Limb (tissue), 2 donors: ENCODE data around the gene SLC66A2.

ENCODE experiments used
- DNase-seq, 2 donors: peaks; one replicate each; pipeline ENCODE4 v3.0.0-alpha.2; 2016; ENCODE audit errors: extremely low spot score in 2 of 2

The SLC66A2 gene

DNA sequence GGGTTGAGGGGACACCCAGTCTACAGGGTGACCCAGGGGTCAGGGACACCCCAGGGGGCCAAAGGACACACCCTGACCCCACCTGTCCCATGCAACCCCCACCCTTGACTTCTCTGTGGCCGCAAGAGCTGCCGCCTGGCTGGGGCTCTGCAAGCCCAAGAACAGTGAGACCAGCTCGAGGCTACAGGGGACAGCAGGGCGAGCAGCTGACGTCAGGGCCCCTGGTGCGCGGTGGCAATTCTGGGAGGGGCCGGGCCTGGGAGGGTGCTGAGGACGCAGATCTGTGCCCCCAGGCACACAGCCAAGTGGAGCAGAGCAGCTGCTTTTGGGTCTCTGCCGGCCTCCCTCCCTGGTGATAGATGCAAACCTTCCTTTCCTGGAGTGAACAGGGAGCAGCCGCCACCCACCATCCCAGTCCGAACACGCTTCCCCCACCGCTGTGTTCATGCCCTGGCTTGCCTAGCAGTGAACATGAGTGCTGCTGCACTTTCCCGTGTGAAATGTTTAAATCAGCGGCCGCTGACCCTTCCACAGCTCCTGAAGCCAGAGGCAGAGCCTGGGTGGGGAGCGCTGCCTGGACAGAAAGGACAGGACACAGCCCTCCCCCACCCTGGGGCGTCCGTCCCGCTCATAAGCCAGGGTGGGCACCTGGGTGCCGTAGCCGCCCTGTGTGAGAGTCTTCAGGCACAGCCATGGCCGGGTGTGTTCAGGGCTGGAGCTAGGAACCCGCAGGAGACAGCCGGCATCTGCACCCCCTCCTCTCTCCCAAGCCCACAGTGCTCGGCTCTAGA, 46.9 kb downstream of the SLC66A2 start:
- peak in 1 of 2 donors; percentile 48 for DNase-seq

DNA sequence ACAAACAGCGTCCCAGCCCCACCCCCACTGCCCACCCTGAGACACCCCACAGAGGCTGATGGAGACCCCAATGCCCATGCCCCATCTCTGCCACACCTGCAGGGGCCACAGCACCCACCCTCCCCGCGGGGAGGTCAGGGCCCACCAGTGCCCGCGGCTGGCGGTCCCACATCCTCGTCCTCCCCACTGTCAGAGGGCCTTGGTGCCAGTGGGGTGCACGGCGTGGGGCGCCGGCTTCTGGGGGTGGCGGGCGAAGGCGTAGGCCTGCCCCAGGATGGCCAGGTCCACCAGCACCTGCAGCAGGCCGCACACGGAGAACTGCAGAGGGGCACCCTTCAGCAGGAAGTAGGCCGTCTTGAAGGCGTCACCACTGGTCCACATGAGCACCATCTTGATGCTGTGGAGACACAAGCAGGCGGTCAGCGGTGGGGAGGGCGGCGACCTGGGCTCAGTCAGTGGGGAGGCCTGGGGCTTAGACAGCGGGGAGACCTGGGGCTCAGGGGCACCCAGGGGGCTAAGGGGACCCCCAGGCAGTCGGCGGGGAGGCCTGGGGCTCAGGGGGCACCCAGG, 47.6 kb downstream of the SLC66A2 start:
- no peak for DNase-seq

DNA sequence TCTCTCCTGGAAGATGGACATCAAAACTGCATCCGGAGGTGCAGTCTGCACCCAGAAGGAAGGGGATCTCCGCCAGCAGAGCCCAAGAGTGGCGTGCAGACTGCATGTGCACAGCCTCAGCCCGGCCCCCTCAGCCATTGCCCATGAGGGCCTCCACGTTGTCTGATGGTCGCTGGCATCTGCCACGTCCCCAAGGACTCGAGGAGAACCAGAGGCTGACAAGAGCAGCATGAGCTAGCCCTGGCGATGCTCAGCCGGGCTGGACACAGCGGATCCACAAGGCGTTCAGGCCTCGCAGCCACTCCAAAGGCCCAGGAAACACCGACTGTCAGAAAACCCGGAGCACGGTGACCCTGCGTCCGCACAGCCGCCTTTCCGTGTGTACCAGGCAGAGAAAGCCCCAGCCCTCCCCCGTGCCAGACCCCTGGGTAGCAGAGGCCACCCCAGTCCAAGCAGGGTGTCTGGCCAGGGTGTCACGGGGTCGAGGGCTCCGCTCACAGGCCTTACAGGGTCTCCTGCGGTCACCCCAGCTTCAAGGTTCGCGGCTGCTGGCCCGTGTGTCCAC, 48.3 kb downstream of the SLC66A2 start:
- no peak for DNase-seq

DNA sequence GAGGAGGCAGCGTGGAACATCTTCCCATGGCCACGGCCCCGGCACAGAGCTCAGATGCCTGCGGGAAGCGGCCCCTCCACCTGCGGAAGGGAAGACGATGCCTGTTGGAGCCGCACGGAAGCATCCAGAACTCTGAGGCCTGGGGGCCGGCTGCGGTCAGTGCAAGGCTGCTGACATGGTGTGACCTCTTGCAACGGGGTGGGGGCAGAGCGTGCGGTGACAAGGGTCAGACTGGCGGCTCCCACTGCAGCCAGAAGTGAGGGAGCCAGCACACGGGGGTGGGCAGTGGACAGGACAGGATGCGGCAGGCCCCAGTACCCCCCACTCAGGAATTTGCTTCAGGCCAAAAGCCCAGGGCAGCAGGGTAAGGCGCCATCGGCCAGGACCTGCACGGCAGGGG, 48.8 kb downstream of the SLC66A2 start:
- no peak for DNase-seq

GRCh38 chr18:79902075-79902474, 49.4 kb downstream of the SLC66A2 start:
- DNase-seq, result no peak

DNA sequence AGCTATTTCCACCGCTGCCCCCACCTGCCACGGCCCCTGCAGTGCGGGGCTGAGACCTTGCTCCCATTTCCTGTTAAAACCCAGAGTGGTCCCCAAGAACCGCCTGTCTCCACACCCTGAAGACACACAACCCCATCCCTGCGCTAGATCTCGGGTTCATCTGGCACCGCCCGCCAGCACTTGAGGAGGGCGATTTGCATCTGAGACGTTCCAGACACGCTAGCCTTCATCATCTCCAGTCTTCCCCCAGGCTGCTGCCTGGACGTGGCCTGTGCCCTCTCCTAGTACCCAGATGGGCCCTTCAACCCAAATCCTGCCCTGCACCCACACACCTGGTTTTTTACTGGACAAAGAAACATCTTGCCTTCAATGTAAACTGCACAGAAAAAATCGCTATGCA, 49.8 kb downstream of the SLC66A2 start:
- DNase-seq, result no peak

- peak in 1 of 2 donors; percentile 22 for DNase-seq
These were observed 50.6 kb downstream of the SLC66A2 start for GRCh38 chr18:79900610-79901570.

- peak in 1 of 2 donors; percentile 23 for DNase-seq
These were observed 51.6 kb downstream of the SLC66A2 start for GRCh38 chr18:79899609-79900445.

DNA sequence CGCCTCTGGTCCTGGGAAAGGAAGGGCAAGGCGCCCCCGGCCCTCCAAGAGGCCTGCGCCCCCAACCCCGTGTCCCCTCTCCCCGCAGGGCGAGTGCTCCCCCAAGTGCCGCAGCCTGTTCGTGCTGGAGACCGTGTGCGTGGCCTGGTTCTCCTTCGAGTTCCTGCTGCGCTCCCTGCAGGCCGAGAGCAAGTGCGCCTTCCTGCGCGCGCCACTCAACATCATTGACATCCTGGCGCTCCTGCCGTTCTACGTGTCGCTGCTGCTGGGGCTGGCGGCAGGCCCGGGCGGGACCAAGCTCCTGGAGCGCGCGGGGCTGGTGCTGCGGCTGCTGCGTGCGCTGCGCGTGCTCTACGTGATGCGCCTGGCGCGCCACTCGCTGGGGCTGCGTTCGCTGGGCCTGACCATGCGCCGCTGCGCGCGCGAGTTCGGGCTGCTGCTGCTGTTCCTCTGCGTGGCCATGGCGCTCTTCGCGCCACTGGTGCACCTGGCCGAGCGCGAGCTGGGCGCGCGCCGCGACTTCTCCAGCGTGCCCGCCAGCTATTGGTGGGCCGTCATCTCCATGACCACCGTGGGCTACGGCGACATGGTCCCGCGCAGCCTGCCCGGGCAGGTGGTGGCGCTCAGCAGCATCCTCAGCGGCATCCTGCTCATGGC, 52.4 kb downstream of the SLC66A2 start:
- DNase-seq, result peak in 1 of 2 donors; percentile 18

DNA sequence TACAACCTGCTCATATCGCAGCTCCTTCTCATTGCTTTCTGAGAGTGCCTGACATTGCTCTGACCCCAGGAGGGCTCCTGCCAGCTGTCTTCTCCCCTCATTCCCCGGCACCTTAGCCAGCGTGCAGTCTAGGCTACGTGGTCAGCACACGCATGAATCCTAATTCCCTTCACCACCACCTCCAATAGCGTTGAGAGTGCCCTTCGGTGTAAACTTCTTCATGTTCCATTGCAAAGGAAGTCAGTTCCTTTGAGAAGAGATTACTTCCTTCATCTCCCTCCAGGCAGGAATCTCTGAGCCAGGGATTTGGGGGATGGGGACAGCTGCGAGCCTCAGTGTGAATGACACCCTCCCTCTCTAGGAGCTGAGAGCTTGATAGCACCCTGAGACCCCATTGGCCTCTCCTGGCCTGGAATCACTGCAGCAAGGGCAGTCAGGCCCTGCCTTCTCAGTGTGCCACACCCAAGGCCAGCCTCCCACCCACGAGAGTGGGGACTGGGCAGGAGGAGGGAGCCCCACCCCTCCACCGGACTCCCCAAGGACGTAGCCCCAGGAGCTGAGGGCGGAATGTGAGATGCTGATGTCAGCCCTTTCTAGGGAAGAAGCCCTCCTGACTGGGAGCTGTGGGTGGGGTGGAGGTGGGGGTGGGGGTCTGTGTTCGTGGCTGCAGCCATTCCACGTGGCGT, 53.4 kb downstream of the SLC66A2 start:
- peak in 1 of 2 donors; percentile 15 for DNase-seq

DNA sequence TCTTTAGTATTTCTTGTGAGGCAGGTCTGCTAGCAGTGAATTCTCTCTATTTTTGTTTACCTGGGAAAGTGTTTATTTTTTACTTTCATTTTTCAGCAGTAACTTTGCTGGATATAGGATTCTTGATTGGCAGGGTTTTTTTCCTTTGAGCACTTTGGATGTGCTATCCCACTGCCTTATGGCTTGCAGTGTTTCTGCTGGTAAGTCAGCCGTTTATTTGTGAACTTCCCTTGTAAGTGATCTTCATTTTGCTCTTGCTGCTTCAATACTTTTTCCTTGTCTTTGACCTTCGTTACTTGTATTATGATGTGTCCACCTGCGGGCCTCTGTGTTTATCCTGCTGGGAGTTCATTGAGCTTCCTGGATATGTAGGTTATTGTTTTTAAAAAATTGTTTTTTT, 54.7 kb downstream of the SLC66A2 start:
- no peak for DNase-seq

- no peak for DNase-seq
These were observed 60.8 kb downstream of the SLC66A2 start for GRCh38 chr18:79890674-79891073.

DNA sequence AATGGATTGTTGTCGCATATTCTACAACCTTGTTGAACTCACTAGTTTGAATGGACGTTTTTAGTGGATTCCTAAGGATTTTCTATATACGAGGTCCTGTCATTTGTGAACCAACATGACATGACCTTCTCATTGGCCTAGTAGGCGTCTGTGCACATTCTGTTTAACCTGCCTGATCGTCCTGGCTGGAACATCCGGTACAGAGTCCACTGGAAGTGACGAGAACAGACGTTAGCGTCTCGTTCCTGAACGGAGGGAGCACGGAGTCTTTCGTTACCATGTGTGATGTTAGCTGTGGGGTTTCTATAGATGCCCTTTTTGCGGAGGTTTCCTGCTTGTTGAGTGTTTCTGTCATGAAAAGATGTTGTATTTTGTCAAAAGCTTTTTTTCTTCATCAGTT, 61.9 kb downstream of the SLC66A2 start:
- no peak for DNase-seq

DNA sequence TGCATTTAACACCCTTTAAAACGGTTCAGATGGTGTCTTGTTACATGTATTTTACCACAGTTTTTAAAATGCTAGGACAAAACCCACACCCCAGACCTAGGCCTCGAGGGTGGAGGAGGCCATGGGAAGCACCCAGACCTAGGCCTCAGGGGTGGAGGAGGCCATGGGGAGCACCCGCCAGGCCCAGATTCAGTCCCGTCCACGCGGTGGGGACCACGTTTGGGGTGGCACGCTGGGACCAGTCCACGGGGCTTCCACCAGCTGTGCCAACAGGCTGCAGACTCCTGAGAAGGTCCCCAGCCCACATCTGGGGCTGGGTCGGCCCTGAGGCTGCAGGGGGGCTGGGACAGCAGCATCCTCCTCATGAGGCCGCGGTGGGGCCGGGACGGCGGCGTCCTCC, 63.4 kb downstream of the SLC66A2 start:
- DNase-seq, result peak in 1 of 2 donors; percentile 16

DNA sequence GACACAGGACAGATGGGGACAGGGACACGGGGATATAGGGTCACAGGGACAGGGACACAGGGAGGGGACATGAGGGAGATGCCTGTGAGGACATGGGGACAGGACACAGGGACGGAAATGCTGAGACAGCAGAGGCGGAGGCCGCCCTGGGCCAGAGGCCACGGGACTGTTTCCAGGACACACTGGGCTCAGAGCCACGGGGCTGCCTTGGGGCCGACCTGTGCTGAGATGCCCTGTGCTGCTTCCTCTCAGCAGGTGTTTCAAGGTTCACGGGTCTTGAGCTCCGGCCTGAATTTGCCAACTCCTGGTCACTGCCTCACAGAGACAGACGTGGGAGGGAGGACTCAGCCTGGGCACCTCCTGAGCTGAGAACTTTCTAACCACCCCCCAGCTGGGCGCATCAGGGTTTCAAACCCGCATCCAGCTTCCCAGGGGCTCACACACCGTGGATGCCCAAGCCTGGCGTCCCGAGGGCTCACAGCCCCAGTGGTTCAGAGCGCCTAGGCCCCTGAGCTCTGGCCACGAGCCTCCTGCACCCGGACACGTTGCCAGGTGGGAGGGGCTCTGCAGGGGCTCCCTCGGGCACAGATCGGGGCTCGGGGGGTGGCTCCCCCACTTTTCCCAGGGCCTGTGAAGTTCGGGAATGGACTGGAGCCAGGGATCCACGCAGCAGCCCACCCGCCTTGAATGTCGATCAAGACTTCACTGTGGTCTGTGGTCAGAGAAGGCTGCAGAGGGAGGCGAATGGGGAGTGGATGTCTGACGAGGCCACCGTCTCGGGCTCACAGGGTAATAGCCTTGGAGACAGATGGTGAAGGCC, 64.1 kb downstream of the SLC66A2 start:
- peak in 1 of 2 donors; percentile 17 for DNase-seq

DNA sequence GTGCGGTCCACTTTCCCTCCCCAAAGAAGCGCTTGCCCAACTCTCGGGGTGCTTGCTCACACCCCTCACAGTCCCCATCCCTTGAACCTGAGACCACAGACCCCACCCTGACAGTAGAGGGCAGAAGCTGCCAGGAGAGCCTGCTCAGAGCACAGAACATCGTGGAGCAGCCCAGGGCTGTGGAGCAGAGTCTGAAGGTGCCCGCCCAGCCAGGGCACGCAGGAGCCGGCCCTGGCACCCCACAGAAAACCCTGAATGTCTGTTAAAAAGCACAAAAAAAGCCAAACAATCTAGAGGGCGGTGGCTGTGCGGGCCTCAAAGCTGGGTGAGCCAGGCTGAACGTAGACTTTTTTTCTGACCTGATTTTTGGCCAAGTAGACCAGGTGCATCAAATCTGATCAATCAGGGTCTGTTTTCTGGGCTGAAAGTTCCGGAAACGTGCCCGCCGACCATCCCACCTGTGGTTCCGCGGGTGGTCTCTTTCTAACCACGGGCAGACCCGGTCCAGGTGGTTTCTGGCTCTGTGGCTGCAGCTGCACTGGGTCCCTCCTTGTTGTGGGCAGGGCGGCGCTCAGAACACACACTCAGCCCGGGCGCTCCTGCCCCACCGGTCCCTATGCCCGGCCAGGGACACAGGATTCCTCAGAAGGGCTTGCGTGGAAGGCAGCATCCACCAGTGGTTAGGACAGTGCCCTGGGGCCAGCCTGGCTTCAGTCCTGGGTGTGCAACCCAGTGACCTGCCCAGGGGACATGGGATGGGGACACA, 66.3 kb downstream of the SLC66A2 start:
- no peak for DNase-seq

GRCh38 chr18:79884294-79884962, 67.0 kb downstream of the SLC66A2 start:
- no peak for DNase-seq
